Measurements from ENCODE around the gene SPX.

Gene SPX, protein sequence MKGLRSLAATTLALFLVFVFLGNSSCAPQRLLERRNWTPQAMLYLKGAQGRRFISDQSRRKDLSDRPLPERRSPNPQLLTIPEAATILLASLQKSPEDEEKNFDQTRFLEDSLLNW

DNA sequence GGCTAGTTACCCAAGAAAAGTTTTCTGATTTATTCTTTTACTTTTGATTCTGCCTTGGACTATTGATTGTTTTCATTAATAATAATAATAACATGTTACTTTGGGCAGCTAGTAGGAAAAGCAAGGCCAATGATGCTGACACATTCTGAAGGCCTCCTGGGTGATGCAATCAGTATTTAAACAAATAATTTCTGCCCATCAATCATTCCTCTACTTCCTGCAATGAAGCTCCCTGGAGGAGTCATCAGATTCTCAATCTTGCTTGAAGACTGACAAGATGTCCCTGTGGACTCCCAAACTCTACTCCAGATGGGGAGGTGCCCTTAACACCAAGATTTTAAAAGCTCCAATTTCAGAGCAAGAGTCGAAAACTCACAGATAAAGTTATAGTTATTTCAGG, at the start of gene SPX:
TSS of gene SPX (plus strand) at position 244 of the 400 bp plus-strand sequence. CDS start 177 bp downstream, outside the sequence.
- DNase-seq, result no peak

DNA sequence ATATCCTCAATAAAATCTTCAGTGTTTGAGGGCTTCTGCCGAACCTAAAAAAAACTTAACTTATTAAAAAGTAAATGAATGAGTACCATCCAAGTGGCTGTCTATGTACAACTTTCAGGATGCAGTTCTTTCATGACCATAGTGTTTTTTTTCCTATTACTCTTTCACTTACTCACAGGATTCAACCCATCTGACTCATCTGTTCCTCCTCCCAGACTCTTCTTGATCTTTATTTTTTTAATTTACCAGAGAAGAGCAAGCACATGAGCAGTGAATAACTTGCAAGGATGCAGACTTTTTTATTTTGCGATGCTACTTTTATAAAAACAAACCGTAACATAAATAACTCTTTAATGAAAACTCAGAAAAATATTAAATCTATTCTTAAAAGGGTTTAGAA, 49.1 kb upstream of the SPX start:
- DNase-seq, result no peak

DNA sequence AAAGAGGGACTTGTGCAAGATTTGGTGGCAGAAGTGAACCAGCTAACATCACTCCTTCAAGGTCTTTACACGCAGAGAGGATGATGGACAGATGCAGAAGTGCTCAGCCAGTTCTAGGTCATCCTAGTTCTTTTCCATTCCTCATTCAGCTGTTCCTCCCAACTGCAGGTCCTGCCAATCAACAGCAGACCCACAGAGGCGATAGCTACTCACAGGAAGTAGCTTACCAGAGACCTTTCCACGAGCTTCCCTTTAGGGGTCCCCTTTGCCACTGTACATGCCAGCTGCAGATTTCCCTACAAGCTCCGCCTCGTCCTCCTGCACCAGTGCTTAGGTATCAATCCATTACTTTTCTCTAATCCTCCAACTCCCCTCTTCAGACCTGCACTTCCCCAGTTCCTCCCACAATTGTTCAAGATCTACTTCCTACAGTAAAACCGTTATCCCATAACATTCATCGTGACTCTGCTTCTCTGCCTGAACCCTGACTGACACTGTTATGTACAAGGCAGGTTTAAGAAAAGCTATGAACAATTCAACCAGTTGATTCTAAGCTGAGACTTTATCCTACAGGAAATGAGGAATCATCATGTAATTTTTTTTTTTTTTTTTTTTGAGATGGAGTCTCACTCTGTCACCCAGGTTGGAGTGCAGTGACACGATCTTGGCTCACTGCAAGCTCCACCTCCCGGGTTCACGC, 47.2 kb upstream of the SPX start:
- DNase-seq, result no peak

DNA sequence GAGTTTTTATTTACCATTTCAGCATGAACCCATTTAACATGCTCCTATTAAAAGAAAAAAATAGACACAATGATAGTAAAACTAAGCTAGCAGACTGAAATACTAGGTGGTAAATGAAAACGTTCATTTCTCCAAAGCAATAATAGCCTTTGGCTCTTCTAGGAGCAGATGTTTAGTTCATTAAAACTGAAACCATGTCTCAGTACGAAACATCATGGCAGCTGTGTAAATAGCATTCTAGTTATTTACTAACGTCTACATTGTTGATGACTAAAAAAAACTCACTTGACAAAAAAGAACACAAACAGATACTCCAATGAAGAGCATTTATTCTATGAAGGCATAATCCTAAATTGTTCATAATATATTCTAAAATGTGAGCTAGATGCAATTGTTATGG, 42.6 kb upstream of the SPX start:
- peak in 1 of 2 experiments; percentile 90 for DNase-seq

DNA sequence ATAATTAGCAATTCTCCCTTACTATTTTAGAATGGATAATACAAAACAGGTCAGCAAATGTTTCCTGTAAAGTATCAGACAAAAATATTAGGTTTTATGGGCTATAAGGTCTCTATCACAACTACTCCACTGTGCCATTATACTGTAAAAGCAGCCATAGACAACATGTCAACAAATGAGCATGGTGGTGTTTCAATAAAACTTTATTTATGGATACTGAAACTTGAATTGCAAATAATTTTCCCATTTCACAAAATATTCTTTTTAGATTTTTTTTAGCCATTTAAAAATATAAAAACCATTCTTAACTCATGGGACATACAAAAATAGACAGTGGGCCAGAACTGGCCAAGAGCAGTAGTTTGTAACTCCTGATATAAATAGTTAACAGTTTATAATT, 40.1 kb upstream of the SPX start:
- no peak for DNase-seq

DNA sequence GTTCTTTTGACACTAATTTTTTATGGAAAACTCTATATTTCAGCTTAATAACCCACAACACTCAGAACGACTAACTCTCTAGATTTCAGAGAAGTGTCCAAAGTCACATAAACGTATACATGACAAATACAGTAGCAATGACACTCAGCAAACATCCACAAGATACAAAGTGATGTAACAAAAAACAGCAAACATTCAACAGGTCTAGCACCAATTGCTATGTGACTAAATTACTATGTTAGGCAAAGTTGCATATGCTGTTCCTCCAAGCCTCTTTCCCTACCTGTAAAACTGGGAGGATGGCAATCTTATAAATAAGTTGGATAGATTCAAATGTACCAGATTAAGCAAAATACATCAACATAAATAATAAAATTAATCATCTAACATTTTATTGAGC, 26.3 kb upstream of the SPX start:
- DNase-seq, result no peak

DNA sequence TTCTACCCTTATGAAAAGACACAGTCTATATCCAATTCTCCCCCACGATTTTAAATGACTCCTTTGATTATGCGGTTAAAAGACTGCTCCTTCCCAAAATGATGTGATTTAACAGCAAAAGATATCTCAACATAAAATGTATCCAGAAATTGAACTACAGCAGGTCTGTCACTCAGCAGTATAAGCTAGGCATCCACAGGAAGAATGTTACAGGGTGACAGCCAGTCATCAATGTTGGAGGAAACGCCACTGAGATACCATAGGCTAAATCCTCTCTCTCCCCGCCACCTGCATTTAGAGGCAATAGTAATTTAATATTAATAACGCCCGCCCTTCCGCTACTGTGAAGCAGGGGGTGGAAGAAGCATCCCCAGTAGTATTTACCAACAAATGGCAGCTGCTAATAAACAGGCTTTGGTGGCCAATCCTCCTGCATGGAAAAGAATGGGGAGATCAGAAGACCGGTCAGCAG, 25.3 kb upstream of the SPX start:
- DNase-seq, result no peak

DNA sequence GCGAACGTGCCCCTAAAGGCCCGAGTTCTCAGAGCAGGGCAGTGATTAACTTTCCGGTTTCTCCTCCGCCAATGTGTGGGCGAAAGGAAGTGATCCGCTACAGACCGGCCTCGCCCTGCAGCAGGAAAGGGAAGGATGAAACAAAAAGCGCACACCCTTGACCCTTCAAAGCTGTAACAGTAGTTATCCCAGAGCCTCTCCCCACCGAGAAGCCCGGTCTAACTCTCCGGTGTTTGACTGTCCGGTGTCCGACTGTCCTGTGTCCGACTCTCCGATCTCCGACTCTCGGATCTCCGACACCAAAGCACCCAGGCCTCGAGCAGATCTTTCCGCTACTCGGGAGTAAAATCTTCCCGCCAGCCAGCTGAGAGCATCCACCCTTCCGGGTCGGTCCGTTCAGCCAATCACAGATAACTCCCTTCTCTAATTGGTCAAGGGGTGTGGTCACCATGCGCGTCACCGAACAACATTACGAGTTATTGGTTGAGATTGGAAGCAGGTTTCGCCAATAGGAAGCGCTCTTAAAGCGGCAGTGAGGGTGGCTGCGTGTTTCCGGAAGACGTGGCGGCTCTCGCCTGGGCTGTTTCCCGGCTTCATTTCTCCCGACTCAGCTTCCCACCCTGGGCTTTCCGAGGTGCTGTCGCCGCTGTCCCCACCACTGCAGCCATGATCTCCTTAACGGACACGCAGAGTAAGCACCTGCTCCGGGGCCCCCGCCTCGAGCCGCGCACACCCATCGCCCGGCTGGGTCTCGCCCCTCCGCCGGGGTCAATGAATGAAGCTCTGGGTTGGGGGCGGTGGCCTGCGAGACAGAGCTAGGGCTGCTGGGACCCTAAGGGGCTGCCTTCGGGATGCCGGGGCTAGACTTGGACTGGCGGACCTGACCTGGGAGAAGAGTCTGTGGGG, 24.6 kb upstream of the SPX start, which contains the start of the genes GOLT1B and RECQL:
TSS of gene GOLT1B (plus strand) at position 532 of the 906 bp plus-strand sequence. CDS start at position 667, 135 bp downstream.
TSS of gene RECQL (minus strand) at position 378 of the 906 bp plus-strand sequence. CDS start 2,065 bp downstream, outside the sequence.
- DNase-seq, result peak; percentile 96 to 98

DNA sequence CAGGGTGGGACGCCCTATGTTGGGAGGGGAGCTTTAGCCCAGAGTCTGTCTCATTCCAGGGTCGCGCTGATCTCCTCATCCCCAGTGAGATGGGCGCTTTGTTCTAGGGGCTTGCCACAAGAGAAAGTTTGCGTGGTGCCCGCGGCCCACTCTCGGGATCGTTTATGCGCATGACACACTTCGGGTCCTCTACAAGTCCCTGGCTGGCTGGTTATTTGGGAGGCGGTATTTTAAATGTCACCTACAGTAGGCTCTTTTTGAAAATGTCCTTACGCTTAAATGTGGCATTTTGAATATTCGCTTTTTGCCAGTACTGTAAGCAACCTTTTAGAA, 24.0 kb upstream of the SPX start:
- DNase-seq, result no peak

DNA sequence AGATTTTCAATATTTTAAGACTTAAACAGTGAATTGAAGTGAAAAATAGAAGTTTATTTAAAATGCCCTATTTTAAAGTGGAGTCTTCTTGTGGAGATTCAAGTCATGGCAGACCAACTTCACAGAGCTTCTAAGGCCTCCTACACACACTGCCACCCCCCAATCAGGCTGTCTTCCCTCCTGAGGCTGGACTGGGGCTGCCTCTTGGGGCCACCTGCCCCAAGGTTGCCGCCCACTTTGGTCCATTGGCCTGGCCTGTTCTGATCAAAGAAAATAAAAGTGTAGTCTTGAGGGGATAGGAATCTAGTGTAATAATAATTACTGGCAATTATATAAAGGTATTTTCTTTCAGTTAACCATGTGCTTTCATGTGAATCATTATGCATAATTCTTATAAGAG, 23.2 kb upstream of the SPX start:
- DNase-seq, result no peak

DNA sequence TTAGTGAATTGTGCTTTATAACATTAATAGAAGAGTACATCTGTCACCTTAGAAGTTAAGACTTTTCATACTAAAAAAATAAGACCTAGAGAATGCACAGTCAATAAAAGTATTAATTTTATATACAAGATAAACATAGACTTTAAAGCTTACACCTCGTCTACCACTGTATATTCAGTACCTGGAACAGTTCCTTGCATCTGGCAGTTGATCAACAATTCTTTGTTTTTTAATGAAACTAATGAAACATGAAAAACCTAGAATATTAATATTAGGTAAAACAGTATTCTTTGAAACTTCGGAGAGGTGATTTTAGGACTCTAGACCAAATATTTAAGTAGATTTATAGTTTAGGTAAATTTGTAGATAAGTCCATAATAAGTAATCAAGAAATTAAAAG, 20.2 kb upstream of the SPX start:
- DNase-seq, result no peak

DNA sequence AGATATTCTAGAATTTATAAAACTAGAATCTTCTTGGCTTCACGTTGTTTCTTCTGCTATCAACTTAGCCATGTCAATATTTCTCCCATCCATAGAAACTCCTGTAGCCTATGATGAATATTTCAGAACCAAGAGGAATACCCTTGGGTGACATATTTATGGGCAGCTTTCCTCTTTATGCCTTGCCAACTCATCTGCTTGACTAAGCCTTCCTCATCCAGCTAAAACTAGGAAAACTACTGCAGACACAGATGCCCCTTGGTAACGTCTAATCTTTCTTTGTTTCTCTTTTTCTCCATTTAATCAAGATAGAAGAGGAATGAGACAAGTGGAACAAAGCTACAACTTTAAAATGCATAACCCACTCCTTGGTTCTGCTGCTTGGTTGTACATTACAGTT, 18.2 kb upstream of the SPX start:
- DNase-seq, result no peak

DNA sequence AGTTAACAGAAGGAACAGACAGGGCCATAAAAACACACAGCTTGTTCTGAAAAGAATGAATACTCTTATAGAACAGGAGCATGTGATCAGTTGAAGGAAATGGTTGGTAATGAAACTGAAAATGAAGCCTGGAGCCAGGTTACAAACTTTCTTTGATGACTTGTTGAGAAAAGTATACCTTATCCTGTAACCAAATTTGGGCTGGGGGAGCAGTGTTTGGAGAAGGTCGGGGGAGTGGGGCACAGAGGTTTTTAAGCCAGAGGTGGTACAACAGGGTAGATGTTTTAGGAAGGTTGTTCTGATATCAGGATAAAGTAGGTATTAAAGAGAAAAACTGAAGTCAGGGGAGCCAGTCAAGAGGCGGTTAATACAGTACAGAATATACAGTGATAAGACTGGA, 16.3 kb upstream of the SPX start:
- DNase-seq, result no peak

DNA sequence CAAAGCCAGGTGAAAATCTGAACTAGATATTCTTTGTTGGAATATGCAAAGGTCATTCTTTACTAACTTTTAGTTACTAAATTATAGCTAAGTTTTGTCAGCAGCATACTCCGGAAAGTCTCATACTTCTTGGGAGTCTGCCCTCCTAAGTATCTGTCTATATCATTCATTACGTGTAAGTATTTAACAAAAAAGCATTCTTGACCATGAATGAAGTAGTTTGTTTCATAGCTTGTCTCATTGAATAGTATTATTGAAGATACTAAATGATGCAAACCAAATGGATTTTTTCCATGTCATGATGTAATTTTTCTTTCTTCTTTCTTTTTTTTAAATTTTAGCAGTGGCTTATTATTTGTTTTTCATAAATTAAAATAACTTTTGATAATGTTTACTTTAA, 9.8 kb upstream of the SPX start:
- no peak for DNase-seq

DNA sequence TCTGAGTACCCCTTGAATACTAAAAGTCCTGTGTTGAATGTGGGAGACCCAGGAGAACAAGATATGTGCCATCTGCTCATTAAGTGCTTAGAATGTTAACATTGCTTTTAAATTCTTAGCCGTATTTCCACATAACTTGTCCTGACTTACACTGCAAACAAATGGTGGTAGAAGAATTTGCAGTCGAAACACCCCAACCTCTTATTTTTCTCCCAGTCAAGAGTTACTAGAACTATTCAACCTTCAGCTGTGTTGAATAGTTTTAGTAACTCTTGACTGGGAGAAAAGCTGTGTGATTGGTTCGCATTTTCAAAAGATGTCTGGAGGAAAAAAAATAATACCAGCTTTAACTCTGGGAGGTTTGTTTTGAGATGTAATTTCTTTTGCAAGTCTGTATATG, 7.6 kb upstream of the SPX start:
- no peak for DNase-seq

DNA sequence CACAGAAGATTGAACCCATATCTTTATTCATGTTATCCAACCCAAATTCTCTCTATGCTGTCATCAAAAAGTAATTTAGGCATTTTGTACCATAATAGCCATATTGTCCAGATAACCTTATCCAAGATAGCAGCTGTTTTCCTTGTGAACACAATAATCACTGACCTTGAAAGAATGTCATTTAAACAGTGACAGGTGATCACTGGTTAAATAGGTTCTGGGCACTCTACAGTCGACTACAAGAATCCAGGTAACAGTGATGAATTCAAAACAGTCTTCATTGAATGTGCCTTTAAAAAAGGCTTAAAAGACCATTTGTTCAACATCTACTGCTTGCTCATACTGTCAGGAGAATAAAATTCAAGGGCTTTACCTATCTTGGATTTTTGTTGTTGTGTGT, 4.6 kb upstream of the SPX start:
- no peak for DNase-seq

DNA sequence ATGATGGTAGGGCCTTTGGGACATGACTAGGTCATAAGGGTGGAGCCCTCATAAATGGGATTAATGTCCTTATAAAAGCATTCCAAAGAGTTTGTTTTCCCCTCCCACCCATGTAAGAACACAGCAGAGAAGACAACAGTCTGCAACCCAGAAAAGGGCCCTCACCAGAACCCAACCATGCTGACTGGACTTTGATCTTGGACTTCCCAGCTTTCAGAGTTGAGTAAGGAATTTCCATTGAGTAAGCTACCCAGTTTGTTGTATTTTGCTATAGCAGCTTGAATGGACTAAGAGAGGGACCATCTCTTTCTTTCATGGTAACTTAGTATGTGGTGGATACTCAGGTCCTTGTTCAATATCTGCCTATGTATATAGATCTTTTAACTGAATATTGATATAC, 2.9 kb upstream of the SPX start:
- DNase-seq, result no peak

DNA sequence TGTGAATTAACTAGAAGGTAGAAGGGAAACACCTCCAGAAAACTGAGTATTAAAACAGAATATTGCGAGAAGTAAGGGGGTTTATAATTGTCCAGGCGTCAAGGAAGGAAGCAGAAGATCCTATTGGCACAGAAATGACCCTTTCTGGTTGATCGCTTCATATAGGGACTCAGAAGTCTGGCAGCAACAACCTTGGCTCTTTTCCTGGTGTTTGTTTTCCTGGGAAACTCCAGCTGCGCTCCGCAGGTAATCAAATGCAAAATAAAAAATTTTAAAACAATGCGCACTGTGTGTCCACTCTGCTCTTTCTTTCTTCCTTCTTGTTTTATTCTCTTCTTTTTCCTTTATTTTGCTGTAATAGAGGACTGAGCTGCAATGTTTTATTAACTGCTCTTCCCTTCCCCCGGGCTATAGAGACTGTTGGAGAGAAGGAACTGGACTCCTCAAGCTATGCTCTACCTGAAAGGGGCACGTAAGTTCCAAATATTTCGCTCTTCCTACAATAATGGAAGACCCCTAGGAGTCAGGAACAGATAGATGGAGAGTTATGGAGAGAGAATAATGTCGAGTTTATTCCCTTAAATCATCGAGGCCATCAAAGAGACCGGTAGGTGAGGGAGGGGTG, 737 bp downstream of the SPX start:
- peak; percentile 8 to 35 for DNase-seq

DNA sequence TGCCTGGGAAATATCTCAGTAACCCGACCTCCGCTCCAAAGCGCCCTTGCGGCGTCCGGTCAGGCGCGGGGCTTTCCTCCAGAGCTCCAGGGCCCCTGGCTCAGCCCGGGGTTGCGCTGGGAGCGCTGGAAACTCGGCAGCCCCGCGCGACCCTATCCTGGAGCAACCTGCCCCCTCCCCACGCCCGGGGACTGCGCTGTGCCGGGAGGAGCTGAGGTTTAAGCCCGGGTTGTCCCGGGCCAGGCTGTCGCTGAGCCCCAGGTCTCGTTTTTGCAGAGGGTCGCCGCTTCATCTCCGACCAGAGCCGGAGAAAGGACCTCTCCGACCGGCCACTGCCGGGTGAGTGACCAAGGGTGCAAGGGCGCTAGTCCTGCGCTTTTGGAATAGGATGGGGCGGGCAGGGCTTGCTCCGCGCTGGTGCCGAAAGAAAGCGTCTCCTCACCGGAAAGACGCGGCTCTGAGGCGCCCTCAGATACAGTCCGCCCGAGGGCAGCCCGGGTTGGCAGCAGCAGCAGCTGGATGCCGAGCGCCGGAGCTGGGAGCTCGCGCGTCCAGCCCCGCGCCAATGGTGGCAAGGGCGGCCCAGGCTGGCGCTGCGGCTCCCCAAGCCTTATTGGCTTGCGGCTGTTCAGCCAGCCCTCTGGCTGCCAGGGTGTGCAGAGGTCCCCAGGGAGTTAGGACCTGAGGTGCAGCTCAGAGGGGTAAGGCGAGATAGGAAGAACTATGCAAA, 1.5 kb downstream of the SPX start:
- DNase-seq, result peak; percentile 73 to 81

DNA sequence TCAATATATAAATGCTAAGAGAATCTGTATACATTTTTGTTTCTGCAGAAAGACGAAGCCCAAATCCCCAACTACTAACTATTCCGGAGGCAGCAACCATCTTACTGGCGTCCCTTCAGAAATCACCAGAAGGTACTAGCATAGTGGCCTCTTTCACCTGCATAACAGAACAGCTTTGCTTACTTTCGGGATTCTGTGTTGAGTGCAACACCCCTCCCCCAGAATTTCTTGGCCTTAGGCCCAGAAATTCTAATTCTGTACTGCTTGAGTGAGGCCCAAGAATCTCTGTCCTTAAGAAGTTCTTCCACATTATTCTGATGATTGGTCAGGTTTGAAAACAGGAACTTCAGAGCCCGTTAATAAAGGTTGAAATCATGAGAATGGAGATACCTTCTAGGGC, 2.9 kb downstream of the SPX start:
- DNase-seq, result no peak

DNA sequence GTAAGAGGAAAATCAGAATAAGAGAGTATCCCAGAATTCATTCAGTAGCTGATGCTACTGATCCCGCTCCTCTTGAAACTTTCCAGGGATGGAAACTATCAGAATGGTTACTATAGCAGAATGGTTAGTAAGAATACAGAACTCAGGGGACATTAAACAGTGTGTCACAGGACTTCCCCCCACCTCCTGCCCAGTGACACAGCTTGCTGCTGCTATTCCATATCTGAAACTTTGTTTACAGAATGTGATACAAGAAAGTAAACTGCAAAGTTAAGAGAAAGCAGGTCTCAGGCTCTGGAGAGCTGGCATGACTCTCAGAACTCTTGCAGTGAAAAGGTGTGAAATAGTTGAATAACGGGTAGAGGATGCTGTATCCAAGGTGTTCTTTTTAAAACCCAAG, 3.4 kb downstream of the SPX start:
- DNase-seq, result no peak

DNA sequence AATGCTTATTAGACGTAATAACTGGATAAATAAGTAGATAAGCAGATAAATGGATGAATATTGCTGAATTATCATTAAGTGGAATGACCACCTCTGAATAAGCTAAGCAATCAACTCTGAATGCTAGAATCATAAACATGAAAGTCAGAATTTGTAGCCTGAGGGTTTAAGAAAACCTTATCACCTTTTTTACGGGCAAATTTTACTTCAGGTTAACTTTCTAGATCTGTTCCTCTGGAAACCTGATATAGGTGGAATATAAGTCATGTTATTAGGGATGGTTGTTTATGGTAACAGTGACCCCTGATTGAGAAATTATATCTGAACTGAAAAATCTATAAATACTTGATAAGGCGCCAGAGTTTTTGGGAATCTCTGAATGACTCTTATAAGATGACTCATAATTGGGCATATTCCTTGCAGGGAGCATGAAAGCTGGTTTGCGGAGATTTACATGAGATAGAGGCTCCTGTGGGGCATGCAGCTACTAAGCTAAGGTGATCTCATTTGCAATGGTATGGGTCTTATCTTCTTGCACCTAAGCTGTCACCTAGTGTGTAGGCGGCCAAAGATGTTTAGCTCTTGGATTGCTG, 12.1 kb downstream of the SPX start:
- DNase-seq, result no peak
